Activated effector memory CD4-positive, alpha-beta T cell treated with Interleukin-2 at 50 U/mL for 16 hours (primary cell): ENCODE results near the gene CCKAR.
"Not testable (repeated sequence)": the region's sequence is repeated elsewhere in the genome, so short reads cannot be mapped to it uniquely, and the experiment has no call there.

Experiments used
- DNase-seq: peaks from one replicate; pipeline ENCODE4 v3.0.0-alpha.2; 2020

The CCKAR gene, protein sequence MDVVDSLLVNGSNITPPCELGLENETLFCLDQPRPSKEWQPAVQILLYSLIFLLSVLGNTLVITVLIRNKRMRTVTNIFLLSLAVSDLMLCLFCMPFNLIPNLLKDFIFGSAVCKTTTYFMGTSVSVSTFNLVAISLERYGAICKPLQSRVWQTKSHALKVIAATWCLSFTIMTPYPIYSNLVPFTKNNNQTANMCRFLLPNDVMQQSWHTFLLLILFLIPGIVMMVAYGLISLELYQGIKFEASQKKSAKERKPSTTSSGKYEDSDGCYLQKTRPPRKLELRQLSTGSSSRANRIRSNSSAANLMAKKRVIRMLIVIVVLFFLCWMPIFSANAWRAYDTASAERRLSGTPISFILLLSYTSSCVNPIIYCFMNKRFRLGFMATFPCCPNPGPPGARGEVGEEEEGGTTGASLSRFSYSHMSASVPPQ

DNA sequence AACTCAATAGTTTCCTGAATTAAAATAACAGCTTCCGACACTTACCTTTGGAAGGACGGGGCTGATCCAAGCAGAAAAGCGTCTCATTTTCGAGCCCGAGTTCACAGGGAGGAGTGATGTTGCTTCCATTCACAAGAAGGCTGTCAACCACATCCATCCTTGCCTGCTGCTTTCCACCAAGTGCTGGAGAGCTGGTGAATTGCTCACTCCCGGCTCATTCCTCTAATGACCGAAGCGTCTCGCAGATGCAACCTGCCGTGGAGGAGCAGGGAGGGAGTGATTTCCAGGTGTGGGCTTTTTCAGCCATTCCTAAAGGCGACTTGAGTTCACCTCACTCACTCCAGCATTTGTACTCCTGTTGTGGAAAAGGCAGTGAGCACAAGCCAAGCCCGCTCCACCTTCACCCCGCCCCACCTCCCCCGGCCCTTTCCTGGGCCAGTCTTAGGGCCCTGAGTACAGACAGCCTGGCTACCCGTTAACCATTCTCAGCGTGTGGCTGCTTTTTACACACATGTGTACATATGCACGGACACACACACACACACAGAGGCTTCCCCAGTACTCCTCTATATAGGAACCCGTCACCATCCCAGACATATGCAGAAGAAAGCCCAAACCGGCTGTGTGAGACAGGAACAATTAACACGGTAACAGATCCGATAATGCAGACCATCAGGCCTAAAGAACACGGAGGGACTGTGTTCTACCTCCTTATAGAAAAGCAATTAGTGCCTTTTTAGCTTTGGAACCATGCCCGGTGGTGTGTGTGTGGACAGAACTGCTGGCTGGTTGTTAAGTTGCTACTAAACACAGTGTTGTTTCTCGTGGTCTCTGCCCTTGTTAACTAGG lies at the start of gene CCKAR:
Gene CCKAR, minus strand, starts transcription at position 374 of the 849 bp plus-strand sequence. Its CDS starts 217 bp downstream, at position 157.
- DNase-seq, result no peak

DNA sequence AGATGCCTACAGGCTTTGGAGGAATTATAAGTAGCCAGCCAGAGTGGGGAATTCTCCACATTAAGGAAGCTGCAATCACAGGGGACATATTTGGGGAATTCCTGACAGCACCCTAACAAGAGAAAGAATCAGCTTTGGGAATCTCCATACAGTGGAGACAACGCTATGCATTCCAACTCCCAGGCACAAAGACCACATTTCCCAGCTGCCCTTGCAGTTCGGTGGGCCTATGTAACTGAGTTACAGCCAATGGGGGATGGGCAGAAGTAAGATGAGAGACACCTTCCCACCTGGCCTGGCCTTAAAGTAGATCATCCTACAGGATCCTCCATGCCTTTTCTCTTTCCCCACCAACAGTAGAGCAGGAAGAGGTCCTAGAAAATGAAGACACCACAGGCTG lies 43.4 kb upstream of the CCKAR start:
- no peak for DNase-seq

DNA sequence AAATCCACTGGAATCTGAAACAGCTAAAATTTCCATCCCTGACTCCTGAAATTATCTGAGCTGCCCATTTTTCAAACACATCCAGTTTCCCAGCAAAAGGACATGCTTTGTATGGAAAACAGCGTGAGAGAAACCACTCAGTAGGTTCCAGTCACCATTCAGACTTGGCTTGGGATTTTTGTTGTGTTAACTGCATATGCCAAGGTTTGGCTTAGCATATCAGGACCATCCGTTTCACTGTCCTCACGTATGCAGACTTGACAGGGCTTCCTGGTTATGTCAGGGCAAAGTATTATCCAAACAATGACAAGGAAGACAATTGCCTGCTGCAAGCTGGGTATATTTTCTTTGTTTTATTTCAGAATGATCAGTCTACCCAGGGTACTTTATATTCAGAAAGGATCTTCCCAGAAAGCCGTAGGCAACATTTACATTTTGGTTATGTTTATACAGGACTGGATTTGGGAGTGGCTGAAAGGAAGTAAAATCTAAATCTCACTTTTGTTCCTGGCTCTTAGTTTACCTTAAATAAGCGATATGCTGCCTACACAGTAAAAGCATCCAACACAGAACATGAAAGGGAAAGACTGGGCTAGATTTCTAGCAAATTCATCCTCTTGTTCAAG lies 41.3 kb upstream of the CCKAR start:
- DNase-seq, result no peak

DNA sequence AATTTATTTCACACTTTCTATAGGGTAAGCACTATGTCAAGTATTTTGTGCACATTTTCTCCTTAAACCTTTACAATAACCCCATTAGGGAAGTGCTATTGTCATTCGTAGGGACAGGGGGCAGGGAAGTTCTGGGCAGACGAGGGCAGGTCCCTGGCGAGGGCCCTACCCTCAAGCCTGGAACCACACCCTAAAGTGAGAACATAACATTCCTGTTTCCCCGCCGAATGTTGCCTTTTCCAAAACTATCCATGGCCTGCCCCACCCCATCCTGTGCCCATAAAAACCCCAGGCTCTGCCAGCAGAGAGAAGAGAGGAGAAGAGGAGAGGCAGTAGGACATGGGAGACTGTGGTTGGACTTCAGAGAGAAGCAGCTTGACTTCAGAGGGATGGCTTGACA lies 39.8 kb upstream of the CCKAR start:
- no peak for DNase-seq

DNA sequence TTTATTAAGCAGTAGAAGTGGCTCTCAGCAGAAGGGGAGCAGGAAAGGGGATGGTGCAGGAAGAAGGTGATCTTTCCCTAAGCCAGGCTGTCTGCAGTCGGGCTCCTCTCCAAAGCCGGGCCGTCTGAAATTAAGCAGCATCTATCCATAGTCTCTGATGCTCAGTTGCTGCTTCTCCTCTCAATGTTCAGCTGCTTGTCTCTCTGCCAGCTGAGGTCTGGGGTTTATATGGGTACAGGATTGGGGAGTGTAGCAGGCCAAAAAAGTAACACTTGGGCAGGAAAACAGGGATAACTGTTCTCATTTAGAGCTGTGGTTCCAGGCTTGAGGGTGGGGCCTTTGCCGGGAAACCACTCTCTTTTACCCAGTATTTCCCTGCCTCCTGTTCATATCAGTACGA lies 39.2 kb upstream of the CCKAR start:
- DNase-seq, result no peak

DNA sequence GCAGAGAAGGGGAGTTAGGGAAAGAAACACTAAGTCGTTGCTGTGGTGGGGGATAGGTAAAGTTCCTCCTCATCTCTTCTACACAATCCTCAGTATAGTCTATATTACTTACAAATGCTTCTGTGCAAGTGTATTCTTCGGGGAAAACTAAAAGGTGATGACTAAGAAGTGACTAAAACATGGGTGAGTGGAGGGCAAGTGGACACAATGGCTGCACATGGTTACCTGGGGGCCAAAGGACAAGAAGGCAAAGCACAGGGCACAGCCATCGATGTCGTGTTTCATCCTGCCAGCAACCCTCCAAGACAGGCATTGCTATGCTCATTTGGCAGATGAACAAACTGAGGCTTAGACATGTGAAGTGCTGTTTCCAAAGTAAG lies 35.5 kb upstream of the CCKAR start:
- DNase-seq, result no peak

DNA sequence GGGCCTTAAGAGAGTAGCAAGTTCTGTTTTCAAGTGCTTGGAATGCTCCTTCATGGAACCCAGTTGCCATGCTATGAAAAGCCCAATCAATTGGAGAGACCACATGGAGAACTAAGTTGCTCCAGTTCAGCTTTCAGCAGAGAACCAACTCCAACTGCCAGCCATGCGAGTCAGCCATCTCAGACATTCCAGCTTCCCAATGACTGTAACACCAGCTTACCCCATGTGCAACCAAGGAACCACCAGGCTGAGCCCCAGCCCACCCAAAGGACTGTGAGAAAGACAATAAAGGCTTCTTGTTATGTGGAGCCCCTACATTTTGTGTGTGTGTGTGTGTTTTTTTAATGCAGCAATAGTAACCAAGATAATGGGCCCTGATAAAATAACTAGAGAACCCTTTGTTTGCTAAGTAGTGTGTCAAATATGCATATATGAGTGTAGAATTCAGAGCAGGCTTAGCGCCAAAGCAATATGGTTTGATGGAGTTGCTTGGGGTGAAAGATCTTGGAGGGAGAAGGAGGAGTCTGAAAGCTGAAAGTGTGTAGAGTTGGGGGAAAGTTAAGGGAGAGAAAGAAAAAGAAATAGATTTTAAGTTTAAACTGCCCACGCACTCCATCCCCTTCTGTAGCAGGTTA lies 35.0 kb upstream of the CCKAR start:
- DNase-seq, result no peak

DNA sequence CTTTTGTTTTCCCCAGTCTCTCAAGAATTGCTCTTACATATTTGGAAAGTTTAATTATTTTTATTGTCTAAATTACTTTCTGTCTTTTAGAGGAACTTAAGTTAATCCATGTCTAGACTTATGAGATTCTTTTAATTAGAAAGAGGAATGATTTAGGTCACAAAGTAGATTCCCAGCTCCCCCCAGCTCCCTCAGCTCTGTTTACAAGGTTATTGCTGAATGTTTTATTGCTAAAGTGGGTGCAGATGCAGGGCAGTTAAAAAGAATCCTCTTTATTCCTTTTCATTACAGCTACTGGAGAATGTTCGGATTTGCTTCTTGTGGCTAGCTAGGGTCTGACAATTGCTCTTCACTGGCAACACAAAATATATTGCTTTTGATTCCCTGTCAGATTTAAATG lies 33.7 kb upstream of the CCKAR start:
- no peak for DNase-seq

DNA sequence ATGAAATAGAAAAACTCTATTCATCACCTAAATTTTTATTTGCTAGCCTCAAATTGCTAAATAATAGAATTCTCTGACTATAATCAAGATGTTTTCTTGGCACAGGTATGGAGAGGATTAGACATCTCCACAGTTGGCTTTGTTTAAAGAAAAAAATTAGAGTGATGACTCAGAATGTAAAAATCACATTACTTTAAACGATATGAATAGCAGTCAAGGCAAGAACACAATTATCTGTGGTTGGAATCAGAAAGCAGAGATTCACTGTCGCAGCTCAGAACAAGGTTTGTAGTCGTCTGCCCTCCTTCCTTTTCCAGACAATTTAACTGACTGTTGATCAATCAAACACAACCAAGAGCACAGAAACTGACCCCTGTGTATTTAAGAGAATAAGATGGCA lies 32.2 kb upstream of the CCKAR start:
- no peak for DNase-seq

DNA sequence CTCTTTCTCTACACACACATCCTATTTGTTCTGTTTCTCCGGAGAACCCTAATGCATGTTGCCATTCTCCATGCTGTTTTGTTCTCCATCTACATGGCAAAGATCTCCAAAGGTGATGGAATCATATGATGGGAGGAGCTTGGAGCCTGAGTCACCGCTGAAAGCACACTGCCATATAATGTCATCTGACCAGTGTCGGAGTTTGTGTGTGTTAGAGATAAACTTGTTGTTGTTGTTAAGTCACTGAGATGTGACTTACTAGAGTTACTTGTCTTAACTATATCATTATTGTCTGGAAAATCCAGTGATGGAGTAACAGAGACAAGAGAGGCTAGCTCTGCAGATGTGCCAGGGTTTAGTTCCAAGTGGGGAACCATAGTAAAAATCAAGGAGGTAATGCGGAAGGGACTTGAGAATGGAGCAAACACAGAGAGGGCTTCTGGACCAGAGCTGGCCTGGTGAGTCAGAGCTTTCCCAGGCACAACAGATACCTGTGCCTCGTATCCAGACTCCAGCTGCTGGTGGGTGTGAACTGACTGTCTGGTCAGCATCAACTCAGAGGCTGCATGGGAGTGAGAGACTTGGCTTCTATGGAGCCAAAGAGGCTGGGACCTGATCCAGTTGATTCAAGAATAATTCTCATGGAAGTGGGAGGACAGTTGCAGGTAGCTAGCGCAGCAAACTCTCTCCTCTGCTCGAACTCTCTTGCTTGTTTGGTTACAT lies 30.6 kb upstream of the CCKAR start:
- no peak for DNase-seq

DNA sequence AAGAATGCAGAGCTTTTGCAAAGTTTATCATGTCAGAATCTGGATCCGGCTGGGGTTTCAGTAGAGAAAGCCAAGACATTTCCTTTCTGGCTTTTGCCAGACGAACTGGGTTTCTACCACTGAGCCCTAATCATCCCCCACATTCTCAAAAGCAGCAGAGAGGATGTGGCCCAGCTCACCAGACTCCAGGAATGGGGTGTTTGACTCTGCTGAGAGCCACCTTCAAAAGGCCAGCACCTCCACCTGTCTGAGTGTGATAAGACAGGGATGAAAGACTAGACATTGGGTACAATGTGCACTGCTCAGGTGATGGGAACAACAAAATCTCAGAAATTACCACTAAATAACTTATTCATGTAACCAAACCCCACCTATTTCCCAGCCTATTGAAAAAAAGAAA lies 25.7 kb upstream of the CCKAR start:
- DNase-seq, result no peak

DNA sequence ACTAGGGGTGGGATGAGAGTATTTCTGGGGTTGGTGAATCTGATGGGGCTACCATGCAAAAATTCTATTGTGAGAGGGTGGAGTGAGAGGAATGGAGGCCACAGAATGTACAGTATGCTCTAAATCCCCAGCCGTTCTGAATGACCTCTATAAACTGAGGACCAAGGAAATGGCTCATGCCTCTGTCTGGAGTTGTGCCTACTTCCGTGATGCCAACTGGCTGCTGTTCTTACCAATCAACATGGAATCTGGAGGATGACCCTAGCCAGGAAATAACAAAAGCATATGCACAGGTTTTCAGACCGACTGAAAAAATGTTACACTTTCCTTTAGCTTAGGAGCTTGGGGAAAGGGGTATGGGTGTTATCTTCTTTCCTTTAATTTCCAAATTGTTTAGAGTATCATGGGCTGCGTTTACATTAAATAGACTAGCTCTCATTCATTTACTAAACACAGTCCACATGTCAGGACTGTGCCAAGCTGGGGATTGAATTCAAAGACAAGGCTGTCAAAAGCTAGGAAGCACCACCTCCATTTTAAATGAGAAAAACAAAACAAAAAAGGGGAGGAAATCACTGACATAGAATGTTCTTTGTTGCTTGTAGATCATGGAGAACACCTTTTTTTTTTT lies 20.2 kb upstream of the CCKAR start:
- DNase-seq, result no peak

DNA sequence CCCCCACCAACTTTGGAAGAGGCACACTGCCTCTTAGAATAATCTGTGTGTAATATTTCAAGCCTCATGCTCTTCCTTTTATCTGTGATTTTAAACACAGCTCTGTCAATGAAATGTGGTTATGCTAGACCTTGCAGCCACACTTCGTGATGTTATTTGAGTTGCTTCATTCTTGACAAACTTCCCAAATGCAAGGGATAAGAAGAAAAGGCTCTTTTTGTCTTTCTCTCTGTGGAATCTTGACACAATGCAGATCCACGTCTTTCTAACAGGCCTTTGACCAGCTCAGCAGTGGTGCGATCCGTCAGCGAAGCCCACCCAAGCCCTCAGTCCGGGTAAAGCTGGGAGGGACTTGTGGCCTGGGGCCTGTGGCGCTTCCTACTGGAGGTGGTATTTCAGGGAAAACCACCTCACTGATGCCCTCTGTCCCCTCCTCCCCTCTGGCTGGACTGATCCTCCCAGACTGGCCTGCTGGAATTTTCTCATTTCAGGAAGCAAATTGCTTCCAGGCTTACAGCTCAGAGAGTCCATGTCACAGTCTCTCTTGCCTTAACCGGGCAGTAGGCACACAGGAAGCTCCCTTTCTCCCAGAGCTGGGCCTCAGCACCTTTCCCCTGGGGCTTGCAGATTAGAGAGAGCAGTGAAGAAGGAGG lies 19.5 kb upstream of the CCKAR start:
- DNase-seq, result no peak

DNA sequence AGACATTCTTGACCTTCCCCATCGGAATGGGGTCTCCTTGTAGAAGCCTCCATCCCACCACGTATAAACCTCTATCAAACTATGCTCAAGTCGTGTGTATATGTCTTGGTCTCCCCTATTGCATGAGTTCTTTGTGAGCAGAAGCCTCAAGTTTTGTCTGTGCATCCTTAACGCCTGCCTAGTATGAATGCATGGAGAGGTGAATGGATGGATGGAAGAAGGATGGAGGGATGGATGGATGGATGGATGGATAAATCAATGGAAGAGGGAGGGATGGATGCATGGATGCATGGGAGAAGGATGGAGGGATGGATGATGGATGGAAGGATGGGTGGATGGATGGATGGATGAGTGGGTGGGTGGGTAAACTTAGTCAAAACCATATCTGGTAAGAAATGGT lies 17.0 kb upstream of the CCKAR start:
- no peak for DNase-seq

DNA sequence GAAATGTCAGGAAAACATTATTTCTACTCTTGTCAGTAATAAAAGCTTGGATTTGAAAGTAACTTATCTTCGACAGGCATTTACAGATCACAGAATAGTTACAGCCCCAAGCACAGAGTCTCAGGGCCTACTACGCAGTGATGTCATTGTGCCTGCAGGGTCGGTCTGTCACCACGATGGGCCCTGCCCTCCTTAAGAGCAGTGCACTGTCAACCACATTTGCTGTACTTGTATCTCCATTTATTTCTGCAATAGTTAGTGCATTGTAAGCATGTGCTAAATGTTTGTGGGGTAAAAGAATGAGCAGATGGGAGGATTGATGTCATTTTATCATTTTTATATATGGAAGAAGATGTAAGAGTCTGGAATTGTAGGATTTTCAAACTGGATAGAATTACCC lies 13.6 kb upstream of the CCKAR start:
- no peak for DNase-seq

DNA sequence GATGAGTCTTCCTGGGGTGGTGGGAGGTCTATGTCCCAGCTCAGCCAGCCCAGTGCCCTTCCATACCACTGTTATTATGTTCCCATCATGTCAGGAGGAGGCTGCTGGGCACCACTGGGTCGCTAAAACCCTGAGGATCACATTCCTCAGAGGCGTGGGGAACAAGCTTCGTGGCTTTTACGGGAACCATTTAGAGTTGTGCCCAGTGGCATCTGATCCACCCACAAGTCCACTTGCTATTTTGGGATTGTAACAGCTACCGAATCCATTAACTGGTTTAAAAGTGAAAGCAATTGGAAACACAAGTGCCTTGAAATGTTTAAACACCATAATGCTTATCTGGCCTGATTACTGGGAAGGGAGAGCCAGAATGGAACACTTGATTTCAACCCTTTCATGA lies 13.1 kb upstream of the CCKAR start:
- no peak for DNase-seq

DNA sequence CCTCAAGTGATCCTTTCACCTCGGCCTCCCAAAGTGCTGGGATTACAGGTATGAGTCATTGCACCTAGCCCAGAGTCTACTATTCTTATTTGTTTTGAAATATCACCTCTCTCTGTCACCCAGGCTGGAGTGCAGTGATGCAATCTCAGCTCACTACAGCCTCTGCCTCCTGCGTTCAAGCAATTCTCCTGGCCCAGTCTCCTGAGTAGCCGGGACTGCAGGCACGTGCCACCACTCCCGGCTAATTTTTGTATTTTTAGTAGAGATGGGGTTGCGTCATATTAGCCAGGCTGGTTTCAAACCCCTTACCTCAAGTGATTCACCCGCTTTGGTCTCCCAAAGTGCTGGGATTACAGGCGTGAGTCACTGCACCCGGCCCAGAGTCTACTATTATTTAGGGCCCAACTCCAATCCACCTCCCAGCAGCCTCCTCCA lies 10.3 kb upstream of the CCKAR start:
- not testable (repeated sequence) for DNase-seq

DNA sequence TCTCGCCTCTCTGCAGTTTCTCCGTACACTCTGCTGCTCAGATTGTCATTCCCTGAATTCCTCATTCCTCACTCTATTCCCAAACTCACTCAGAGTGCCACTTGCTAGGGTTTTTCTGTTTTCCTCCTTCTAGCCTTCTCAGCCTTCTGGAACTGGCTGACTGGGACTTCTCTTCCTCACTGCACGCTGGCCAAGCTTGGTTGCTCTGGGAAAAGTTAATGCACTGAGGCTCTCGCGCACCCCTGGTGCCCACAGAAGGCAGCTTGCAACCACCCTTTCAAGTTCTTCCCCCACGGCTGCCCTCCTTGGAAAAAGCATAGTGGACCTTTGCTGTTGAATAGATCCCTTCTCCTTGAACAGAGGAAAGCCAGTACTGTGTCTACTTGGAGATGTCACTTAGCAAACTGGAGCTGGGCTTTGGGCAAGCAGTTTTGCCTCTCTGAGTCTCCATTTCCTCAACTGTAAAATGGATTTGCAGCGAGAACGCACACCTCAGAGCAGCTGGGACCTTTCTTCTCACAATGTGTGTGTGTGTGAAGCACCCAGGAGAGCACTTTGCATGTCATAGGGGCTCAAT lies 6.0 kb upstream of the CCKAR start:
- DNase-seq, result no peak

DNA sequence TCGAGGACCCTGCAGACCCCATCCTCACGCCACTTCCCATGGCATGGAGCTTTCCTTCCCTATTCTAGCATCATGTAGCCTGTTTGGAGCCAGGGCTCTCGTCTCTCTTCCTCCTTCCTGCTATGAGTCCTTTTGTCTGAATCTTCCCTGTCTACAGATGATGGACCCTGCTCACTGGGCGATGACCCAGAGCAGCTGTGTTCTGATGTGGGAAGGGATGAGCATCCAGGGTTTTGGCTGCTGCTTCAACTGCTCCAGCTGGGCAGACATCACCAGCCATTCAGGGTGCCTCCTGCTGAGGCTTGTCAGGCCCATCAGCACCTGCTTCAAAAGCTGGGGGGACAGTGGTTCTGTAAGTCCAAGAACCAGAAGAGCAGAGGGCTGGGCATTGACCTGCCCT lies 3.2 kb upstream of the CCKAR start:
- DNase-seq, result no peak

DNA sequence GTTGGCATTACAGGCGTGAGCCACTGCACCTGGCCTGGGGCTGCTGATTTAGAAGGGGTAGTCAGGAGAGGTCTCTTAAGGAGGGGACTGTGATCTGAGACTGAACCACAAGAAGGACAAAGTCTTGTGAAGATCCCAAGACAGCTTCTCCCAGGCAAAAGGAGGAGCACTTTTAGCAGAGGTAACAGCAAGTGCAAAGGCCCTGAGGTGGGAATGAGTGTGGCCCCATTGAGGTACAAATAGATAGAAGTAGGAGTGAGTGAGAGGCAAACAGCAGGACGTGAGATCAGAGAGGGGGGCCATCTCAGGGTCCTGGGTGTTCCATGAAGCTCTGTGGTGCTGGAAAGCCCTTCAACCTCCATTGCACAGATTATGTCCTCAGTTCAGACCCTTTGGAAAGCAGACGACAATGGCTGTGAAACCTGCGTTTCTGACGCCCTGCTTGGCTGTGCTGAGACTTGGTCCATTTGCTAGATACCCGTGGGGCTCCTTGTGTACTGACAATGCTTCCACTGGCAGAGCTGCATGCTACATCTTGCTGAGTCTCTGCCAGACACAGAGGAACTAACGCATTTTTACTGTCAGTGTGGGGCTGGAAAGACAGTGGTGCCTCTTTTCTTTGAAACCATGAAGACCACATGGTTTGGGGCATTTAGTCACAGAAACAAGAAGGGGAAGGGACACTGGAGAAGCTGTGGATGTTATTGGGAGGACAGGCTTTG lies 1.3 kb upstream of the CCKAR start:
- DNase-seq, result no peak

DNA sequence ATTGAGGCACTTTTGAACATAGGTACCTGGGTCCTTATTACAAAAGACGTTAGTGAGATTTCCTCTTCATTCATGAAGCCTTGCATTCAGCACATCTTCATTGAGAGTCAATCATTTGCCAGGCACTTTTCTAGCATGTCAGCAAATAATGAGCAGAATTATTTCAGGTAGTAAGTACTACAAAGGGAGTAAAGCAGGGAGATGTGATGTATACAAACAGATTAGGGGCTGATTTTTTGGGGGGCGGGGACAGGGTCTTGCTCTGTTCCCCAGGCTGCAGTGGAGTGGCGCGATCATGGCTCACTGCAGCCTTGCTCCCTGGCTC lies 638 bp upstream of the CCKAR start:
- no peak for DNase-seq
